Transverse colon (tissue), 4 donors: ENCODE data around the gene CHPF2. TPM values are rescaled to one million over a fixed set of nuclear protein-coding genes. Genes with fewer than 3 reads are reported as not detected.

Experiments used
- total RNA-seq, 4 donors: library from RNA; depleted of rRNA; stranded (reverse); fragments of >200 nt; gene quantifications; one replicate each; pipeline ENCODE4 v1.1.0, GENCODE V29; 2016

Gene CHPF2
- total RNA-seq, 4 donors from 2014 or later, result 48.4 to 104 (median 50.9) TPM

Other genes starting within 250 kb of the CHPF2 start
- gene NOS3, start 241.5 kb upstream of the CHPF2 start, total RNA-seq, result 10 to 100 TPM in 2 of 4 donors, 1 to 10 TPM in 2; 2.5 to 34.2 (median 7.0) TPM
- gene ATG9B, start 208.0 kb upstream of the CHPF2 start, total RNA-seq, result 1 to 10 TPM in 1 of 4 donors, not detected in 3; 1.1 TPM
- 10 to 100 TPM; 33.3 to 76.4 (median 51.4) TPM for gene ABCB8, start 204.0 kb upstream of the CHPF2 start, total RNA-seq
- 1 to 10 TPM; 2.6 to 4.3 (median 3.1) TPM for gene ASIC3, start 184.0 kb upstream of the CHPF2 start, total RNA-seq
- gene CDK5, start 174.6 kb upstream of the CHPF2 start, total RNA-seq, result 10 to 100 TPM in 3 of 4 donors, 1 to 10 TPM in 1; 1.1 to 33.8 (median 10.7) TPM
- gene SLC4A2, start 172.9 kb upstream of the CHPF2 start, total RNA-seq, result 100 to 1,000 TPM in 2 of 4 donors, 10 to 100 TPM in 2; 61.7 to 464 (median 83.2) TPM
- gene FASTK, start 151.7 kb upstream of the CHPF2 start, total RNA-seq, result 100 to 1,000 TPM; 121 to 241 (median 144) TPM
- 100 to 1,000 TPM in 1 of 4 donors, 10 to 100 TPM in 3; 67.5 to 105 (median 85.9) TPM for gene TMUB1, start 149.0 kb upstream of the CHPF2 start, total RNA-seq
- 10 to 100 TPM; 54.9 to 74.4 (median 63.8) TPM for gene AGAP3, start 146.0 kb upstream of the CHPF2 start, total RNA-seq
- gene GBX1, start 64.8 kb upstream of the CHPF2 start, total RNA-seq, result not detected
- not detected for gene ASB10, start 45.2 kb upstream of the CHPF2 start, total RNA-seq
- not detected for gene H2BK1, start 22.0 kb upstream of the CHPF2 start, total RNA-seq
- gene ABCF2, start 5.3 kb upstream of the CHPF2 start, total RNA-seq, result 10 to 100 TPM in 3 of 4 donors, 1 to 10 TPM in 1; 10.0 to 30.8 (median 27.8) TPM
- gene SMARCD3, start 16.2 kb downstream of the CHPF2 start, total RNA-seq, result 10 to 100 TPM in 2 of 4 donors, 1 to 10 TPM in 2; 6.6 to 19.1 (median 9.9) TPM
- 10 to 100 TPM; 26.3 to 69.5 (median 56.4) TPM for gene NUB1, start 109.3 kb downstream of the CHPF2 start, total RNA-seq
- gene WDR86, start 177.6 kb downstream of the CHPF2 start, total RNA-seq, result 10 to 100 TPM in 1 of 4 donors, 1 to 10 TPM in 3; 2.8 to 33.3 (median 7.1) TPM
- gene CRYGN, start 207.7 kb downstream of the CHPF2 start, total RNA-seq, result not detected